SIG-M5 treated with dmso at 0.1 percent for 504 hours (cell line): ENCODE data around the gene CDC16.
"Not testable (repeated sequence)": the region's sequence is repeated elsewhere in the genome, so short reads cannot be mapped to it uniquely, and the experiment has no call there.

Experiments used
- DNase-seq: peaks from one replicate; lab custom pipeline; 2025; ENCODE audit not compliant: unreplicated experiment; lab: John Stamatoyannopoulos, UW

CDC16 gene

DNA sequence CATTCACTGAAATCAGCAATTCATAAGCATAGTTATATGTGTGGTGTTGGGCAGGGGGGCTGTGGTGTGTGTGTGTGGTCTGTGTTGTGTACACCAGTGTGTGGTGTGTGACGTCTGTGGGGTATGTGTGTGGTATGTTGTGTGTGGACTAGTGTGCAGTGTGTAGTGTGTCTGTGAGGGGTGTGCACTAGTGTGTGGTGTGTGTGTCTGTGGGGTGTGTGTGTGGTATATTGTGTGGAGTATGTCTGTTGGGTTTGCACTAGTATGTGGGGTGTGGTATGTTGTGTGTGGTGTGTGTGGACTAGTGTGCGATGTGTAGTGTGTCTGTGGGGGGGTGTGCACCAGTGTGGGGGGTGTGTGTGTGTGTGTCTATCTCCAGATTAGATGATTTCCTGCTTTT is 7.2 kb upstream of the CDC16 start:
- no peak for DNase-seq

DNA sequence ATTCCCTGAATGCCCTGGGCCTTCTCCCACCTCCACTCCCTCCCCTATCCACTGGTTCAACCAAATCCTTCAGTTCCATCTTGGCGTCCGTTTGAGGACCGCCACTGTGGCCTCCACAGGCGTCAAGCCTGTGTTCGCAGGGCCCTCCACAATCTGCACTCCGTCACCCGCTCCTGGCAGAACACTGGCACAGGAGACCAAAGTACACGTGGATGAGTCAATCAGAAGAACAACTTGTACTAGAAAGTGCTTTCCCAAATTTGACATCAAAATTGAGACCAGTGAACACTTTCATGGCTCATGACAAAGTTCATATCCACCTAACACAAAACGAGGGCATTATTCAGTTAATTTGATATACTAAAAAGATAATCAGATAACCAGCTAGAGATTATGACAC is 6.5 kb upstream of the CDC16 start:
- DNase-seq, result no peak

DNA sequence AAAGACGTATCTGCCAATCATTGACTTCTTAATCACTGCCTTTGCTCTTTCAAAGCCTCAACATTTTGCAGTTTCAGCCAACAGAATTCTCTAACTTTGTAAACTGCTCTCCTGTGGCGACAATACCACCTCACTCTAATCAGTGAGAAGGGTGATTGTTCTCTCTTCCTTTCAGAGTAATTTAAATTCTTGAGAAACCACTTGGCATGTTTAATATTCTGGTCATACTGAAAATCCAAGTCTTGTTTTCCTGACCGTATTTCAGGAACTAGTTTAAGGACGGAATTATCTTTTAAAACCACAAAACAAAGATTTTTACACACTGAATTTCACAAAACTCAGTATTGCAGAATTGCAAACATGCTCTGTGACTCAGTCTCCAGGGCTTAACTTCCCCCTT is 5.2 kb upstream of the CDC16 start:
- peak; percentile 75 for DNase-seq

DNA sequence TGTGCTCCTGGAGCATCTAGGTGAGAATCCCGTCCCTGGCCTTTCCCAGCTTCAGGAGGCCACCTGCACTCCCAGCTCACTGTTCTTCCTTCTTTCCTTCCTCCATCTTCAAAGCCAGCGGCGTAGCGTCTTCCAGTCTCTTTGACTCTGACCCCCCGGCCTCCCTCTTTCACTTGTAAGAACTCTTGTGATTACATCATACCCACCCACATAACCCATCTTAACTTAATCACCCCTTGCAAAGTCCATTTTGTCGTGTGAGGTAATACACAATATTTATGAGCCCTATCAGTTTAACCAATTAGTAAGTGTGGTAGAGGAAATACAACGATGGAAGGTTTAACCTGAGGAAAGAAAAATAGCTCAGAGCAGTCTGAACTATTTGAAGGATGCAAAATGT is 4.6 kb upstream of the CDC16 start:
- peak; percentile 94 for DNase-seq

DNA sequence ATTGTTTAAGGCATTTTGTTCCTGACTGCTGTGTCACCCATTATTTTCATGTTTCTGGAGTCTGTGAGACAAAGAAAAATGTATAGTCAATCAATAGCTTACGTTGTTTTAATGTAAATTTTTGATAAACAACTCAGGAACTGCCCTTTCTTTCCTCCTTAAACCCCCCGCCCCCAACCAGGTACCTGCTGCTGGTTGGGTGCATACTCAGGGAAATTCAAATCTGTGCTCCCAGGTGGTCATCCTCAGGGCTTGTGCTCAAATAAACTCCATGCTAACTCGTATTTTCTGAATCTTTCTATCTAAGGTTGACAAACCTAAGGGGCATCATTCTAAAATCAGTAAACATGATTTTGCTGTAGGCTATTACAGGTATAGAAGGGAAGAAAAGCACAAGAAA is 4.1 kb upstream of the CDC16 start:
- no peak for DNase-seq

DNA sequence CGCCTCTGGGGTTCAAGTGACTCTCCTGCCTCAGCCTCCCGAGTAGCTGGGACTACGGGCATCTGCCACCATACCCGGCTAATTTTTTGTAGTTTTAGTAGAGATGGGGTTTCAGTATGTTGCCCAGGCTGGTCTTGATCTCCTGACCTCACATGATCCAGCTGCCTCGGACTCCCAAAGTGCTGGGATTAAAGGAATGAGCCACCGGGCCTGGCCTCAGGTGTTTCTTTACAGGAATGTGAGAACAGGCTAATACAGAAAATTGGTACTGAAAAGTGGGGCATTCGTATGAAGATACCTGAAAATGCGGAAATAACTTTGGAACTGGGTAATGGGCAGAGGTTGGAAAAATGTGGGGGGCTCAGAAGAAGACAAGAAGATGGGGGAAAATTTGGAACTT is 2.8 kb upstream of the CDC16 start:
- no peak for DNase-seq

DNA sequence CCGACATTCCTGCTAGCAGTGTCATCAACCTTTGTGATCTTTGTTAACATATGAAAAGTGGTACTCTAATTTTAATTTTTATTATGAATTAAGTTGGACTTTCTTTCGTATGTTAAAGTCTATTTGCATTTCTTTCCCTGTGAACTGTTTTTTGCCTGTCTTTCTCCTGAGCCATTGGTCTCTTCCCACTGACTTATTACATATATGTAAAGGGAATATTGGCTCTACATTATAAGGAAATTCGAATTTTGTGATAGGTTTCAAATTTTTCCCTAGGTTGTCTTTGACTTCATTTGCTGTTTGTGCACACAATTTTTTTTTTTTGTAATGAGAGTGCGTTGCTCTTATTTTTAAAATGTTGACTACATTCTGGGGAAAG is 442 bp upstream of the CDC16 start:
- DNase-seq, result no peak

DNA sequence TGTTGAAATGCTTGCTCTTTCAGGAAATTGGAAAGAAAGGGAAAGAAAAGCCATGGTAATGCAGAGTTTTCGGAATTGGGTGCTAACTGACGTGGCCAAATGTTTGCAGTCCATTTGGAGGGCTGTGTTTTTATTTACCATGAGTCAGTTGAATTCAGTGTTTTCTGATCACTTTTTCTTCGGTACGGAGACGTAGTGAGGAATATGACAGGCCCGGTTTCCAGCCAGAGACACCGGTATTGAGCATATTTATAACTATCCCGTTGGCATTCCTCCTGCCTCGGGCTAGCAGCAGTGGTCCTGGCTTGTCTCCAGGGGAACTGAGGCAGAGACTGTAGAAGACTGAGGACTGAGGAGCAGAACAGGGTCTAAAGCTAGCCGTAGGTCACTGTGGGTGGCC is 1.0 kb downstream of the CDC16 start:
- no peak for DNase-seq

DNA sequence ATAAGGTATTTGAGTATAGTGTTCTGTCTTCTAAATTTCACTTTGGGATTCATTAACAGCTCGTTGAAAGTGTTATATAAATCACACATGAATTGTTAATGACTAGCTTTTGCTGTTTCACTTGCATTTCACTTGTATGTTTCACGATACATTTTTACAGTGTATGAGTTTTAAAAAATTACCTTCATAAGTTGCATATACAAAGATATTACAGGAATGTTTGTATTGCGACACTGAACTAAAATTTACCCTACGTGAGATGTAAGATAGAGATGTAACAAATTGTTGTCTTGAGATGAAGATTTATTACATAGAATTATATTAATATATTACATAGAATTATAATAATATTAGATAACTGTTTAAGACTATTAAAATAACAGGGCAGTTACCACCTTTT is 1.5 kb downstream of the CDC16 start:
- no peak for DNase-seq

DNA sequence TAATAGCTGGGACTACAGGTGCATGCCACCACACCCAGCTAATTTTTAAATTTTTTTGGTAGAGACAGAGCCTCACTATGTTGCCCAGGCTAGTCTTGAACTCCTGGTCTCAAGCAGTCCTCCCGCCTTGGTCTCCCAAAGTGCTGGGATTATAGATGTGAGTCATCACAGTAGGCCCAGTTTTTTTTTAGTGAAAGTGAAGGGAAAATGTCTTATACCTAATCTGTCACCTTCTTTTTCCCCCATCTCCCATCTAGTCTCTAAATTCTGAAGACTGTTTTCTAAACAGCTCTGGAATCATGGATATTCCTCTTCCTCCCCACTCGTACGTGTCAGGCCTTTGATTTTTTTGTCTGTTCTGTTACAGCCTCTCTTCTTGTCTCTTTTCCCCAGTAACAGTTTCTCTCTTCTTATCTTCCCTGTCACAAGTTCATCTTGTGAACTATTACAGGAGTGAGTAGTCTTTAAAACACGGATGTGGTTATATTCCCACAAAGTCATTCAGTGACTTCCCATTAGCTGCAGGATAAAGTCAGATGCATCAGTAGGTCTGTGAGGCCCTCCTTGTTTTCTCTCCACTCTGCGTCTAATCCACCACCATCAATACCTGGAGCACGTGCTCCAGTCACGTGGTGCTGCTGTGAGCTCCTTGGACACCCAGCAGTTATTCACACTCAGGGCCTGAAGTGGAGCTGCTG is 2.9 kb downstream of the CDC16 start:
- no peak for DNase-seq

DNA sequence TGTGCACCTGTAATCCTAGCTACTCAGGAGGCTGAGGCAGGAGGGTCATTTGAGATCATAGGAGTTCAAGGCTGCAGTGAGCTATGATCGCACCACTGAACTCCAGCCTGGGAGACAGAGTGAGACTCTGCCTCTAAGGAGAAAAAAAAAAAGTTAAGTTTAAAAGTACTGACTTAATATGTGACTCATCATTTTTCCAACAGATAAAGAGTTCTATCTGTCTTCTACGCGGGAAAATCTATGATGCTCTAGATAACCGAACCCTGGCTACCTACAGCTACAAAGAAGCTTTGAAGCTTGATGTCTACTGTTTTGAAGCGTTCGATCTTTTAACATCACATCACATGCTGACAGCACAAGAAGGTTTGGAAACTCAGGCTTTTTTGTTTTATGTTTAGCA is 7.2 kb downstream of the CDC16 start:
- no peak for DNase-seq

DNA sequence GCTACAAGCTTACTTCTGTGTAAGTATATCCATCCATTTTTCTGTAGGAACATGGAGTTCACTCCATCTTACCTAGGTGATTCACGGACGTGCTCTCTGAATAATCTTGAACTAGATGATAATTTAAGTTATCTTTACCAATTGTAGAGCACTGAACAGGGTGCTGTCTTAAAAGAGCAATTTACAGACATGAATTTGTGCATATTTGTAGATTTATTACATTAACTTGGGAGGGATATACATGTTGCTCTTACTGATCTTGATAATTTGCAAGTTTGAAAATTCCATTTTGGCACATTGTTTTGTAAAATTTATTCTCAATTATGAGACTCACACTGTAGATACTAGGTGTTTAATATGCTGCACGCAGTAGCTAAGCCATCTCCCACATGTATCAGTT is 9.3 kb downstream of the CDC16 start:
- no peak for DNase-seq

DNA sequence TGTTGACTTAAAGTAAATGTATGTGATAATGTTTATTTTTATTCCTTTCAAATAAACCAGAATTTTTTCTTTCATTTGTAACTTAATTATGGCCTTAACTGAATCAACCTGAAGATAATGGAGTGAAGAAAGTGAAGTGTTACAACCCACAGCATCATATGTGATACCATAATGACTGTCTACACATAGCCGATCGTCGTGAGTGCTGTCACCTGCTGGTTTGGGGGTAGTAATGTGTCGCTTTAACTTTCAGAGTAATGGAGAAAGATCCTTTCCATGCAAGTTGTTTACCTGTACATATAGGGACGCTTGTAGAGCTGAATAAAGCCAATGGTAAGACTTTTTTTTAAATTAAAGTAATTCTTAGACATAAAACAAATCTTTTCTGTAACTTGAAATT is 9.9 kb downstream of the CDC16 start:
- no peak for DNase-seq

DNA sequence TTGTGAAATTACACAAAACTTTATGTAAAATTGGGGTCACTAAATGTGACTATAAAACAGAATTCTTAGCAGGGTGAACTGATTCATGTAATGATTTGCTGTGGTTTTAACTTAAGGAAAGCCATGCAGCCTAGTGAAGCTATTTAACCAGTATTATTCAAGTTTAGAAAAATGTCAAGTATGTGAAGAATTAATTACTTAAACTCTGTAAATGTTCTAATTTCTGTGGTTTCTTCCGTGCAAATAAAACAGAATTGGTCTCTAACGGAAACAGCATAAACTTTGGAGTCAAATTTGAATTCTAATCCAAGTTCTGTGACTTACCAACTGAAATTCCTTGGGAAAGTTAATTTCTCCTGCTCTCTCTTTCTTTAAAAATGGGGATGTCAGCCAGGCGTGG is 13.3 kb downstream of the CDC16 start:
- DNase-seq, result no peak

DNA sequence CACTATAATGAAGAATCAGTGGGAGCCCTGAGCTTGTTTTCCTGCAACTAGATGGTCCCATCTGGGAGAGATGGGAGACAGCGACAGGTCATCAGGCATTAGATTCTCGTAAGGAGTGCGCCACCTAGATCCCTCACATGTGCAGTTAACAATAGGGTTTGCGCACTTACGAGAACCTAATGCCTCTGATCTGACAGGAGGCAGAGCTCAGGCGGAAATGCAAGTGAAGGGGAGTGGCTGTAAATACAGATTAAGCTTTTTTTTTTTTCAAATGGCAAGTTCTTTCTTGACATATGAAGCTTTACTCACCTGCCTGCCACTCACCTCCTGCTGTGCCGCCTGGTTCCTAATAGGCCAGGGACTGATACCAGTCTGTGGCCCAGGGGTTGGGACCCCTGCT is 14.4 kb downstream of the CDC16 start:
- DNase-seq, result no peak

DNA sequence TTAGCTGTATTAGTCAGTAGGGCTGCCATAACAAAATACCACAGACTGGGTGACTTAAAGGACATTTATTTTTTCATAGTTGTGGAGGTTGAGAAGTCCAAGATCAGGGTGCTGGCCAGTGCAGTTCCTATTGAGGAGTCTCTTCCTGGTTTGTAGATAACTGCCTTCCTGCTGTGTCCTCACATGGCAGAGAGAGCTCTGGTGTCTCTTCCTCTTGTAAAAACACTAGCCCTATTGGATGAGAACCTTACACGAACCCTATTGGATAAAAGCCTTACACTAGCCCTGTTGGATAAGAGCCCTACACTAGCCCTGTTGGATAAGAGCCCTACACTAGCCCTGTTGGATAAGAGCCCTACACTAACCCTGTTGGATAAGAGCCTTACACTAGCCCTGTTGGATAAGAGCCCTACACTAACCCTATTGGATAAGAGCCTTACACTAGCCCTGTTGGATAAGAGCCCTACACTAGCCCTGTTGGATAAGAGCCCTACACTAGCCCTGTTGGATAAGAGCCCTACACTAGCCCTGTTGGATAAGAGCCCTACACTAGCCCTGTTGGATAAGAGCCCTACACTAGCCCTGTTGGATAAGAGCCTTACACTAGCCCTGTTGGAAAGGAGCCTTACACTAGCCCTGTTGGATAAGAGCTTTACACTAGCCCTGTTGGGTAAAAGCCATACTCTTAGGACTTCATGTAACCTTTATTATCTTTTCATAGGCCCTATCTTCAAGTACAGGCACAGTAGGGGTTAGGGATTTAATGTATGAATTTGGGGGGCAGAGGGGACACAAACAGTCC is 17.1 kb downstream of the CDC16 start:
- DNase-seq, result not testable (repeated sequence)

DNA sequence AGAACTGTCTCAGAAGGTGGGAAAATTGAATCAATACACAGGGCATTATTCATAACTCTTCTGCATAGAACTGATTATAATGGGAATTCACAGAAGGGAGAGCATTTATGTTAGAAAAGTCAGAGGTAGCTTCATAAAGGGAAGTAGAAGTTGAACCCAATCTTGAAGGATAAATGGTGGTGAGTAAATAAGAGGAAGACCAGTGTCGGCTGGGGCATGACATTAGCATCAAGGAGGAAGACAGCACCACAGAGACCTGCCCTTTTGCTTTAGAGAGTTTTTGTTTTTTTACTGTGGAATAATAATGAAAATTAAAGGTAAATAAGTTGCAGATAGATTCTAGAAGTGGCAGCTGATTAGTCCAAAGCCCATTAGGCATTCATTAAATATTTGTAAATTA is 21.9 kb downstream of the CDC16 start:
- DNase-seq, result no peak

DNA sequence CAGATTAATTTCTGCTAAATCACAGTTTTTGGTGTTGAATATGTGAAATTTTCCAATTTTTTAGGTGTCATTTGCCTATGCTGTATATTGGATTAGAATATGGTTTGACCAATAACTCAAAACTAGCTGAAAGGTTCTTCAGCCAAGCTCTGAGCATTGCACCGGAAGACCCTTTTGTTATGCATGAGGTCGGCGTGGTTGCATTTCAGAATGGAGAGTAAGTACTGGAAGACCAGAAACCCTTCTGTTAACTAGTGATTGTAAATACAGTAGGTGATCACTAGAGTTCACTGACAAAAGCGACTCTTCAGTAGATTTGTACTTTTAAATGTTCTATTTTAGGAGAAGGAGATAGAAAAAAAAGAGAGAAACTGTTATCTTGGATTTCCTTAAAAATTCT is 22.3 kb downstream of the CDC16 start:
- no peak for DNase-seq

DNA sequence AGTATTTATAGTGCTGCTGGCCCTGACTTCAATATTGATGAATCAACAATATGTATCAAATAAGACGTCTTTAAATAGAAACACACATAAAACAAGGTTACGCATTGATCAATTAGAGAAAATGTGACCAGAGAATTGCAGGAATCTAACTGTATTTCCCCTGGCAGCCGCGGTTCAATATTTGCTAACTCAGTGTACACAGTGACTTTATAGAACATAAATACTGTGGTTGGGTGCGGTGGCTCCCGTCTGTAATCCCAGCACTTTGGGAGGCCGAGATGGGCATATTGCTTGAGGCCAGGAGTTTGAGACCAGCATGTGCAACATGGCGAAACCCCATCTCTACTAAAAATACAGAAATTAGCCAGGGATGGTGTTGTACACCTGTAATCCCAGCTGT is 23.9 kb downstream of the CDC16 start:
- no peak for DNase-seq

DNA sequence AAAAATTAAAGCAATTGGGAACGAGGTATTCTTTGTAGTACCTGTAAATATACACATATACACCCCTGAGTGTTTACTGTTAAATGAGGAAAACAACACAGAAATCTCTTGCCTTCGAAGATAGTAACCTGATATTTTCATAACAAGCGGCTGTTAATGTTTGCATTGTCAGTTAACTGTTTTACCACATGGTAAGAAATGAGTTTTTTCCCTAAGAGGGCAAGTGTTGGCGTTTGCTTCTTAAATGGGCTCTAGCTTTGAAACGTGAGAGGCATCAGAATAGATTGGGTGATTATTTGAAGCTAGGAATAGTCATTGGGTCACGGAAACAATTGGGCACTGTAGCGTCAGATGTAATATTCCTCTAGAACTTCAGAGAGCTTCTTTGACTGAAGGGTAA is 24.7 kb downstream of the CDC16 start:
- DNase-seq, result no peak

DNA sequence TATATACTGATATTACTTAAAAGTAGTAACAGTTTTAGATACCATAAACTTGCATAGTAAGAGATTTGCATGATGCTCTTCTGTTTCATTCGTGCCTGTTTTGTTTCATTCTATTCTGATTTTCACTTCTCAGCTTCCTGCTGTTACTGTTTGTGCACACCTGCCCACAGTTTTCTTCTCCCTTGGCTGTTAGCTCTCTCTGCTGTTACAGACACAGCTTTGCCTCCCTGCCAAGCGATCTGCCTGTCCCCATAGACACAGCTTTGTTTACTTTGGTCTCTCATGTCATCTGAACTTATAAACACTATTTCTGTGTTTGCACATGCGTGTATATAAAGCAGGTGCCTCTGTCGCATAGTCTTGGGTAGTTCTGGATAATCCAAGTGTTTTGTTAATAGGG is 25.3 kb downstream of the CDC16 start:
- no peak for DNase-seq

DNA sequence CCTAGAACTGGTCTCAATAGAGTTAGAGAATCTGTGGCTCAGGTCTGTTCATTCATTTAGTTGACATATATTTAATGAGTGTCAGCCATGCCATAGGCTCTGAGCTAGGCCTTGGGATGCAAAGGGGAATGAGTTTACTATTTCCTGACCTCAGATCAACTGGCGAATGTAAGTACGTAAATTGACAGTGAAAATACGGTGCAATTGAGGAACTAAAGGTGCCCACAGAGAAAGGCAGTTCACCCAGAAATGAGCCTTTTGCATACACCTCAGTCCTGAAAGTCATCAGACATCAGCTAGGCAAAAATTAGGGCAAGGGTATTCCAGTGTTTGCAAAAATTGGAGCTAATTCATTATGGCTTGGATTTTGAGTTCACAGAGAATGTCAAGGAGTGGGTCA is 26.1 kb downstream of the CDC16 start:
- DNase-seq, result no peak
